ENCODE results near the gene RNF227.
"Not testable (repeated sequence)": the region's sequence is repeated elsewhere in the genome, so short reads cannot be mapped to it uniquely, and the experiment has no call there.

The RNF227 gene

GRCh38 chr17:7867881-7868329, 48.2 kb downstream of the RNF227 start:
- Mint-ChIP-seq H3K4me1 (ENCODE audit: low read depth) (peaks cover 33% of the 10 kb centered on the region), H3K9me3 (ENCODE audit: low read depth) (no peaks in the 10 kb centered on the region), H3K36me3 (no peaks in the 10 kb centered on the region), H3K4me3 (peak overlapping the region; percentile 58), H3K27me3 (no peaks in the 10 kb centered on the region), H3K27ac (peak overlapping the region; percentile 82)

- no peak overlapping the region for H3K27ac Mint-ChIP-seq
- no peaks in the 10 kb centered on the region for H3K36me3 Mint-ChIP-seq
- no peaks in the 10 kb centered on the region for H3K27me3 Mint-ChIP-seq
- peaks cover 38% of the 10 kb centered on the region for H3K4me1 Mint-ChIP-seq (ENCODE audit: low read depth)
- no peaks in the 10 kb centered on the region for H3K9me3 Mint-ChIP-seq (ENCODE audit: low read depth)
- no peak overlapping the region for H3K4me3 Mint-ChIP-seq
Observed at GRCh38 chr17:7864995-7865650, 51.0 kb downstream of the RNF227 start.

GRCh38 chr17:7864384-7864783, 51.7 kb downstream of the RNF227 start:
- not testable (repeated sequence) for H3K9me3 Mint-ChIP-seq (ENCODE audit: low read depth); H3K36me3 Mint-ChIP-seq

More at GRCh38 chr17:7864384-7864783, 51.7 kb downstream of the RNF227 start:
- H3K4me3 Mint-ChIP-seq, H3K27ac Mint-ChIP-seq, H3K27me3 Mint-ChIP-seq: not testable (repeated sequence)
- peaks cover 36% of the 10 kb centered on the region for H3K4me1 Mint-ChIP-seq (ENCODE audit: low read depth)
